GM19240 (cell line): ENCODE measurements around the gene ZFPM1.

Source experiments
- DNase-seq: peaks from one replicate; pipeline ENCODE4 v3.0.0; 2011; ENCODE audit warnings: low spot score; ENCODE audit not compliant: insufficient read length

ZFPM1 gene

GRCh38 chr16:88433632-88434352, 19.3 kb upstream of the ZFPM1 start:
- no peak for DNase-seq

DNA sequence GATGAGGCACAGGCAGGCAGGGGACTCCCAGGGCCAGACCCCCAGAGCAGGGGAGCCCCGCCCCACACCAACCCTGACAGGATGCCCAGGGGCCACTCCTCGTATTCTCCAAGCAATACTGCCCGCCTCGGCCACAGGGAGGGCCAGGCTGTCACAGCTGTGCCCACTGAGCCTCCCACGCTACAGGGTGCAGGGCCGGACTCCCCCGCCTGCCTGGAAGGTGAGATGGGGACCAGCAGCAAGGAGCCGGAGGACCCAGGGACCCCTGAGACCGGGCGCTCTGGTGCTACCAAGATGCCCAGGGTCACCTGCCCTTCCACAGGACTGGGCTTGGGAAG, 18.8 kb upstream of the ZFPM1 start:
- DNase-seq: no peak

GRCh38 chr16:88434746-88435145, 18.3 kb upstream of the ZFPM1 start:
- DNase-seq: no peak

- DNase-seq: no peak
Observed at GRCh38 chr16:88435437-88436355, 17.4 kb upstream of the ZFPM1 start.

GRCh38 chr16:88436796-88437195, 16.3 kb upstream of the ZFPM1 start:
- no peak for DNase-seq

DNA sequence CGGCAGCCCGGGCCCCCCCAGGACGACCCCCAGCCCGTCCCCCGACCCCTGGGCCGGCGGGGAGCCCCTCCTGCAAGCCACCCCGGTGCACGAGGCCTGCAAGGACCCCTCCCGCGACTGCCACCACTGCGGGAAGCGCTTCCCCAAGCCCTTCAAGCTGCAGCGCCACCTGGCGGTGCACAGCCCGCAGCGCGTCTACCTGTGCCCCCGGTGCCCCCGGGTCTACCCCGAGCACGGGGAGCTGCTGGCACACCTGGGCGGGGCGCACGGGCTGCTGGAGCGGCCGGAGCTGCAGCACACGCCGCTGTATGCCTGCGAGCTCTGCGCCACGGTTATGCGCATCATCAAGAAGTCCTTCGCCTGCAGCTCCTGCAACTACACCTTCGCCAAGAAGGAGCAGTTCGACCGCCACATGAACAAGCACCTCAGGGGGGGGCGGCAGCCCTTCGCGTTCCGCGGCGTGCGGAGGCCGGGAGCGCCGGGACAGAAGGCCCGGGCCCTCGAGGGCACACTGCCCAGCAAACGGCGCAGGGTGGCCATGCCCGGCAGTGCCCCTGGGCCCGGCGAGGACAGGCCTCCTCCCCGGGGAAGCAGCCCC, 15.6 kb upstream of the ZFPM1 start:
- no peak for DNase-seq

- DNase-seq: no peak
Observed at GRCh38 chr16:88438084-88438870, 14.8 kb upstream of the ZFPM1 start.

- DNase-seq: no peak
Observed at GRCh38 chr16:88439016-88439415, 14.1 kb upstream of the ZFPM1 start.

GRCh38 chr16:88439706-88440105, 13.4 kb upstream of the ZFPM1 start:
- no peak for DNase-seq

DNA sequence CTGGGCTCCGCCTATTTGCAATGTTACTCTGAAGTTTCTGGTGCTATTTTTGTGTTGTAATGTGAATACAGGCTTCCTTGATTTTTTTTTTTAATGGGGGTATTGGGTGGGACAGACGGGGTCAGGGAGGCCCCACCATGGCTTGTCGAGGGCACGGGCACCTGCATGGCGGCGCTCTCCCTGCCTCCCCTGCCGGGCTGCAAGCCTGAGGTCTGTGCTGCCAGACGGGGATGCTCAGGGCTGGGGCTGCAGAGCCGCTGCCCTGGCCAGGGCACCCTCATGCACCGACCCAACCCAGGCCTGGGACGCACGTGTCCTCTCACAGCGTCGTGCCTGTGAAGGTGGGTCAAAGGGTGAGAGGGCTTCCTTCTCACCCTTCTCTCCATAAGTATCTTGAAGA, 13.0 kb upstream of the ZFPM1 start:
- no peak for DNase-seq

DNA sequence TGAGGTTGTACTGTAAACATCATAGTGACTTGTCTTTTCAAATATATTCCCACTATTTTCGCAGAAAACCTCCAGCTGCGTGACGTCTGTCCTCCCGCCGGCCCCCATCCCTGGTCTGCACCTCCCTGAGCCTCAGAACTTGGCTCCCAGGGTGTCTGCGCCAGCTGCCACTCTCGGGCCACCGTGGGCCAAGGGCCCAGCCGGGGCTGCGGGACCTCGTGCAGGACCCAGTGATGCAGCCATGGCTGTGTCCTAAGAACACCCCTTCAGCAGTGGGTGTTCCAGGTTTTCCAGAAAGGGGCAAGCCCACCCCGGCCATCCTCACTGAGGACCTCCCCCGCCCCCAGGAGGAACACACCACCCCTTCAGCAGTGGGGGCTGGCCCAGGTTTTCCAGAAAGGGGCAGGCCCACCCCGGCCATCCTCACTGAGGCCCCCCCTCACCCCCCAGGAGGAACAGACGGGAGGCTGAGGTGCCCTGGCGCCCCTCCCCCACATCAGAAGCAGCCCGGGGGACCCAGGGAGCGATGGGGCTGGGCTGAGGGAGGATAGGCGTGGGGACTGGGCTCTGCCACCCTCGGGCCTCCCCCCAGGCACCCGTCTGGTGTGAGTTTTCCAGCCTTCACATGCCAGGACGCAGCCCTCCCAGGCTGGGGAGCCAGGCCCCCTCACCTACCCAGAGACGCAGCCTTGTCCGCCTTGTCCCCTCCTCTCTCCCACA, 12.2 kb upstream of the ZFPM1 start:
- DNase-seq: no peak

DNA sequence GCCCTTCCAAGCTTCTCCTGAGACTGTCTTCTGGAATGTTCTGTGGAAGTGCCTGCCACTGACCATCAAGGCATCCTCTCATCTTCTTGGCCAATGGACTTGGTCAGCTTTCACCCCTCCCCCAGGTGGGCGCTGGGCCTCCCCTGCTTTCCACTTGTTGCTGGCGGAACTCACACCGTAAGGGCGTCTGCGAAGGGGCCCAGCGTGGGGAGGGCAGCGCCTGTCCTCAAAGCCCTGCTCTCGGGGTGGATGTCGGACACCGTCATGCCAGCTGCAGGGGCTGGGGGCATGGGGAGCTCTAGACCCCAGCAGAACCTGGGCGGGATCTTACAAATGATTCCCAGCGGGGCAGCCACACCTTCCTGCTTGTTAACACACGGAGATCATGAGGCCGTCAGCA, 11.6 kb upstream of the ZFPM1 start:
- no peak for DNase-seq

DNA sequence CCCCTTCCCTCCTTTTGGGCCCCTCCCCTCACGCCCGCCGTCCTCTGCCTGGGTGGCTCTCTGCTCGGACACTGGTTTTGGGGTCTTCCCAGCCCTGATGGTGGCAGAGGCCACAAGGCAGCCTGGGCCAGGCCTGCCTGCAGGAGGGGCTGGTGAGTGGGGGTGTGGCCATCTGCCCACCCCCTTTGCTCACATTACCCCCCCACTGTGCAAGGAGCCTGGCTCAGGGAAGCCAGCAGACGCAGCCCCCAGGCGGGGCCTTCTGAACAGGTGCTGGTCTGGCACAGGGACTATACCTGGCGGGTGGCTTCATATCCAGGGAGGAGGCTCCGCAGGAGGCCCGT, 10.7 kb upstream of the ZFPM1 start:
- DNase-seq: no peak

DNA sequence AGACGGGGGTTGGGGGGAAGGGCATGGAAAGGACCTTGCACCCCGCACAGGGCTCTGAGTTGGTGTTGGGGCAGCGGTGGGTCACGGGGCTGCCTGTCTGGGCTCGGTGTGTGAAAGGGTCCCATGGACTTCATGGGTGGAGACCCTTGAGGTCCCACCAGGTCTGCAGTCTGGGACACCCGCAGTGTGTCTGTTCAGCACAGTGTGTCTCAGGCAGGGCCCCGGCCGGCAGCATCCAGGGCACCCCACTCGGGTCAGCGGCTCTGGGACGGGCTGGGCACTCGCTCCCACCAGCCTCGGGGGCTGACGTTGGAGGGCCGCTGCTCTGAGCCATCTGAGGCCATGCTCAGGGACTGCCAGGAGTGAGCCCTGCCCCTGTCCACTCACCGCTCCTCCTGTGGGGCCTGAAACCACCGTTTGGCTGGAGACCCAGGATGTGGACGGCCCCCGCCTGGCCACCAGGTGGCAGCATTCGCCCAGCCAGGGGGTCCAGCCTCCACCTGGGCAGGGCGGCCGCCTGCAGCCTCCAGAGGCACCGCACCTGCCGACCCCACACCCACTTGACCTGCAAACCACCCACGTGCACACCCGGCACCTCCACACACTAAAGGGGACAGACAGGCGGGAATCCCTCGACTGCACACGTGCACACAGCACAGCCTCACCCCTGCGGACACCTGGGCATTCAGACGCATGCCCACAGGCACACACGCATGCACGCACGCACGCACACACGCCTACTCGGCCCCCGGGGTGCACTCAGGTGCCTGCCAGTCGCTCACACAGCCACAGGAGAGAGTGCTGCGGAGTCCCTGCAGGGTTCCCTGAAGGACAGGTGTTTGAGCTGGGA, 10.1 kb upstream of the ZFPM1 start:
- peak; percentile 98 for DNase-seq

DNA sequence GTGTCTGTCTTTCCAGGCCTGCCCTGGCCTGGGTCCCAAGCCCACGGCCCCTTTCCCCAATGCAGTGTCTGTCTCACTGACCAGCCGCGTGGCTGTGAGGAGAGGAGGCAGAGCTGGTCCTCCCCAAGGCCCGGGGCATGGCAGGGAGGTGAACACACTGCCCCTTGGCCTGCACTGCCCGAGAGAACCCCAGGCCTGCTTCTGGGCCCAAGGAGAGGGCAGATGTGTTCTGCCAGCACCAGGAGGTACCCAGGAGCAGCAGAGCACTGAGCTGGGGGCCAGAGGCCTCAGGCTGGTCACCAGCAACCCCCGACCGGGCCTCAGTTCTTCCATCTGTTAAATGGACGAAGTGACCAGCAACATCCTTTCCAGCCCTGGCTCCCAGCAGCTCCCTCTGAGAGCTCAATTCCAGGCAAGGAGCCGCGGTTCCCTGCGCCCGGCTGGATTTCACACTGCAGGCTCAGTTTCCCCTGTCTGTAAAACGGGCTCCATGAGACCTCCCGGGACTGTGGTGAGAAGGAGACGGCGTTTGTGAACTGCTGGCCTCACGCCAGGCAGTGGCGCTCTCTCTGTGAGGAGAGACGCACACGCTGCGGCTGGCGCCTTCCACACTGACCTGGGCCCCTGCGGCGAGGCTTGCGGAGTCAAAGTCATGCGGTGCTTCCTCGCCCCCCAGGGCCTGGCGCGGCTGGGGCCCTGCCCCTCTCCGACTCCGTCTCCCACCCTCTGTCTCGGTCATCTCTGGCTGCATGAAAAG, 8.1 kb upstream of the ZFPM1 start:
- no peak for DNase-seq

- no peak for DNase-seq
Observed at GRCh38 chr16:88445583-88445960, 7.5 kb upstream of the ZFPM1 start.

- no peak for DNase-seq
Observed at GRCh38 chr16:88446061-88446460, 7.0 kb upstream of the ZFPM1 start.

GRCh38 chr16:88446736-88447135, 6.3 kb upstream of the ZFPM1 start:
- DNase-seq: no peak

- DNase-seq: no peak
Observed at GRCh38 chr16:88447881-88448280, 5.2 kb upstream of the ZFPM1 start.
